IPS-18a (cell line): ENCODE data around the gene CCRL2.
"Not testable (repeated sequence)": the region's sequence is repeated elsewhere in the genome, so short reads cannot be mapped to it uniquely, and the experiment has no call there.

Source experiments
- H3K27ac ChIP-seq: one replicate; pipeline ENCODE4 v1.5.1; 2013; ENCODE audit warnings: low read length
- H3K27me3 ChIP-seq: one replicate; pipeline ENCODE4 v1.6.1; 2013; ENCODE audit warnings: mild to moderate bottlenecking, low read length; ENCODE audit not compliant: control insufficient read depth, insufficient read depth
- H3K36me3 ChIP-seq: one replicate; pipeline ENCODE4 v1.6.1; 2013; ENCODE audit warnings: low read depth, low read length; ENCODE audit not compliant: control insufficient read depth
- H3K4me1 ChIP-seq: one replicate; pipeline ENCODE4 v1.6.1; 2013; ENCODE audit warnings: low read depth, low read length; ENCODE audit not compliant: control insufficient read depth
- H3K4me3 ChIP-seq: one replicate; pipeline ENCODE4 v1.5.1; 2013; ENCODE audit warnings: low read length
- H3K9ac ChIP-seq: one replicate; pipeline ENCODE4 v1.6.1; 2013; ENCODE audit warnings: mild to moderate bottlenecking, low read length, moderate library complexity
- H3K9me3 ChIP-seq: one replicate; pipeline ENCODE4 v1.6.1; 2013; ENCODE audit warnings: low read depth, low read length; ENCODE audit not compliant: control insufficient read depth

Gene CCRL2

DNA sequence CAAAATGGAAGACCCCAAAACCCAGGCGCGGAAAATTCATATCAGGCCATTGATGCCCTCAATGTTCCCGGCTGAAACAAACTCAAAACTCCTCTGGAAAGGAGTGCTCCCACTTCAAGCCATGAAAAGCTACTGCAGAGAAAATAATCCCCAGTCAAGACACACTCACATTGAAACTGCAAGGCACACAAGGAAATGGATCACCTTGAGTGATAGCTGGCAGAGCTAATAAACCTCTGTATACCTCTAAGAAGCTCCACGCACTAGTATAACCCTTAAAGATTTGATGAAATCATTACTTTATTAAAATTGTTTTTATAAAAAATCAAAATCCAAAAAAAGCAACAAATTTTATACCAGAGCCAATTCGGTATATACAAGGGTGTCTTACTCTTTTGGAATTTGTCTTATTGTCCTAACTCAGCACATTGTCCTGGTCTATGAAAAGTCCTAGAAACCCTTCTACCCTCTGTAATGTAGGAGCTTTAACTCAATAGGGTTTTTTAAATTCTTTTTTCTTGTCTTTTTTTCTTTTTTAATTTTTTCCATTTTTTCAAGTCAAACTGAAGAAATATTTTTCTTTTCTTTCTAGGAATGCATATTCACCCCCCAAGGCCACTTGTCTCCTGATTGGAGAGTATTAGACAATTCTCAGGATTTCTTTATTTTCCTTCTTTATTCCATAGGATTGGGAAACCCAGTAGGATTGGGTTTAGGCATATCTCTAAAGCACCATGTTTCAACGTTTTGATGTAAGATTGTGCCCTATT lies 8.7 kb upstream of the CCRL2 start:
- Histone ChIP-seq H3K9me3 (no peaks in the 10 kb centered on the region), H3K9ac (no peak overlapping the region), H3K4me3 (no peak overlapping the region), H3K27ac (no peak overlapping the region), H3K27me3 (no peaks in the 10 kb centered on the region), H3K4me1 (peaks cover 7% of the 10 kb centered on the region), H3K36me3 (no peaks in the 10 kb centered on the region)

DNA sequence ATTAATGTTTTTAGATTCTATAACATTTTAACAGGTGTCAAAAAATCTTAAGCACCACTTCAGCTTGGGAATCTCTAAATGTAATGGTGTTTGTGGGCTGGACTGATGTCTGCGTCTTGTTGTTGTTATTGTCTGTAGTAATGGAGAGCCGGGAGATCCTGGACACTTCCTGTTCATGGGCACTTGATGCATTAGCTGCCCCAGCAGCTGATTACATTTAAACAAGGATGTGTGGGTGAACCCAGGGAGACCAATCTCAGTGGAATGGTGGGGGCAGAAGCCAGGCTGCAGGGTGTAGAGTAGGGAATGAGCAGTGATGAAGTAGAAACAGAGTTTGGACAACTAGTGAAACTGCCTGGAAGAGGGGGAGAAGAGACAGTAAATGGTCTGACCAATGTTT lies 8.0 kb upstream of the CCRL2 start:
- H3K9me3 ChIP-seq, result no peaks in the 10 kb centered on the region
- H3K9ac ChIP-seq, result no peak overlapping the region
- H3K36me3 ChIP-seq, result no peaks in the 10 kb centered on the region
- no peak overlapping the region for H3K27ac ChIP-seq
- H3K27me3 ChIP-seq, result no peaks in the 10 kb centered on the region
- no peak overlapping the region for H3K4me3 ChIP-seq
- H3K4me1 ChIP-seq, result no peaks in the 10 kb centered on the region

DNA sequence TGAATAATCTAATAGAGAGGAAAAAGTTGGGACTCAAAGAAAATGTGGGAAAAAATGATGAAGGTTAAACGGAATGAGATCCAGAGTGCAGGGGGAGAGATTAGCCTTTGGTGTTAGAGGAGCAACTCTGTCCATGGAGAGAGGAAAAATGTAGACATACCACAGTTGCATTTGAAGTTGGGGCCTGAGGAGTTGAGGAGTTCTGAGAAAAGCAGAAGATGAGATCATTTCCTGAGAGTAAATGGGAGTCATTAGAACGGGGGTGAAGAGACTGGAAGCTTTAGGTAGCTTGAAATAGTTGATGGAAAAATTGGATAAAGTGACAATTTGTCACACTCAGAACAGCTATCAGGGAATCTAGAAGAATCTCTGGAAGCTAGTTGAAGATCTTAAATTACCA lies 7.5 kb upstream of the CCRL2 start:
- no peak overlapping the region for H3K27ac ChIP-seq
- no peaks in the 10 kb centered on the region for H3K36me3 ChIP-seq
- no peak overlapping the region for H3K9ac ChIP-seq
- H3K27me3 ChIP-seq, result no peaks in the 10 kb centered on the region
- no peaks in the 10 kb centered on the region for H3K9me3 ChIP-seq
- no peak overlapping the region for H3K4me3 ChIP-seq
- no peaks in the 10 kb centered on the region for H3K4me1 ChIP-seq

DNA sequence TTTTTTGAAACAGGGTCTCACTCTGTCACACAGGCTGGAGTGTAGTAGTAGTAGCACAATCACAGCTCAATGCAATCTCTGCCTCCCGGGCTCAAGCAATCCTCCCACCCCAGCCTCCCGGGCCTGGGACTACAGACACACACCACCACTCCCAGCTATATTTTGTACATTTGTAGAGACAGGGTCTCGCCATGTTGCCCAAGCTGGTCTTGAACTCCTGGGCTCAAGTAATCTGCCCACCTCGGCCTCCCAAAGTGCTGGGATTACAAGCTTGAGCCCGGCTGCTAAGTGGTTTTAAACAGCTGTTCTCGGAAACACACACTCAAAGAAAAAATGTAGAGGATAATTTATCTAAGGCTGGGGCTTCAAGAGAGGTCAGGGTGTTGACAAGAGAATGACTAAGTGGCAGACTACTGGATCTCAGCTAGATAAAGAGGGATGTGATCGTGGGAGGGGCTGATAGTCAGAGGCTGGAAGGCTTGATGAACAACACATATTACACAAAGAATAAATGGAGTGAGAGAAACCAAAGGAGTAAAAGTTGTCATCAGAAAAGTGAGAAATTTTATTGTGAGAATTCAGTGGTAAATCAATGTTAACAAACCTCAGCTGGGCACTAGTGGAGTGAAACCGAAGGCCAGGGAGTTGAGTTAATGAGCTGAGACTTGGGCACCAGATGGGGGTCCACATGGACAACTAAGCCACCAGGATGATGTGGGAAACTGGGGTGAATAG lies 6.9 kb upstream of the CCRL2 start:
- no peak overlapping the region for H3K27ac ChIP-seq
- H3K4me1 ChIP-seq, result no peaks in the 10 kb centered on the region
- no peak overlapping the region for H3K4me3 ChIP-seq
- H3K9me3 ChIP-seq, result no peaks in the 10 kb centered on the region
- no peaks in the 10 kb centered on the region for H3K27me3 ChIP-seq
- H3K9ac ChIP-seq, result no peak overlapping the region
- no peaks in the 10 kb centered on the region for H3K36me3 ChIP-seq

DNA sequence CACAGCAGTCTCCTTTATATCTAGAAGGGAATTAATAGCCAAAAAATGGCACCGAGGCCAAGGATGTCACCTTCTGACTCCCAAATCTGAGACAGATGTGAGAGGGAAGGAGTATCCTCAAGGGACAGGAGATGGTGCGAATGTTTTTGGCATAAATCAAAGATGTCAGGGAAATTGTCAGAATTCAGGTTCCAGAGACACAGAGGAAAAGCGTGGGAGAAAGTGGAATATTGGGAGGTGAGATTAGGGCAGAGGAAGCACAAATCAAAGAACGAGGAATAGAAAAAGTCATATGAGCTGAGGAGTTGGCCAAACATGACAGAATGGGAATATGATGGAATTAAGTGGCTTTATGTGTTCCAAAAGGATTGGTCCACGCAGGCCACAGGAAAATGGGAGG lies 6.2 kb upstream of the CCRL2 start:
- Histone ChIP-seq H3K4me3 (no peak overlapping the region), H3K9ac (no peak overlapping the region), H3K36me3 (no peaks in the 10 kb centered on the region), H3K27me3 (no peaks in the 10 kb centered on the region), H3K4me1 (no peaks in the 10 kb centered on the region), H3K27ac (no peak overlapping the region), H3K9me3 (no peaks in the 10 kb centered on the region)

DNA sequence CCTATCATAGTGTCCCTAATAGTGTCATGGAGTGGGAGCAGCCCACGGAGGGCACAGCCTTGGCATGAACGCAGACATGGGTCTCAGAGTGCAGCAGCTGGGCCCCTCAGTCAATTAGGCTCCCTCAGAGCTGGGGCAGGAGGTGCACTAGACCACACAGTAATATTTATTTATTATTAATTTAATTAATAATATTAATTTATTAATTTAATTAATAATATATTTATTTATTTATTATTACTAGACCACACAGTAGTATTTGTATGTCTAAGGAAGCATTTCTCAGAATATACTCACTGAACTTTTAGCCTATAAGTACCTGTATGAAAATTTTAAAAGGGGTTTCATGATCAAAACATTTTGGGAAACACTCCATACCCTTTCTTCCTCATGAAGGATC lies 5.5 kb upstream of the CCRL2 start:
- H3K27ac ChIP-seq, result no peak overlapping the region
- no peak overlapping the region for H3K9ac ChIP-seq
- no peaks in the 10 kb centered on the region for H3K9me3 ChIP-seq
- H3K4me3 ChIP-seq, result no peak overlapping the region
- H3K36me3 ChIP-seq, result no peaks in the 10 kb centered on the region
- no peaks in the 10 kb centered on the region for H3K27me3 ChIP-seq
- H3K4me1 ChIP-seq, result no peaks in the 10 kb centered on the region

DNA sequence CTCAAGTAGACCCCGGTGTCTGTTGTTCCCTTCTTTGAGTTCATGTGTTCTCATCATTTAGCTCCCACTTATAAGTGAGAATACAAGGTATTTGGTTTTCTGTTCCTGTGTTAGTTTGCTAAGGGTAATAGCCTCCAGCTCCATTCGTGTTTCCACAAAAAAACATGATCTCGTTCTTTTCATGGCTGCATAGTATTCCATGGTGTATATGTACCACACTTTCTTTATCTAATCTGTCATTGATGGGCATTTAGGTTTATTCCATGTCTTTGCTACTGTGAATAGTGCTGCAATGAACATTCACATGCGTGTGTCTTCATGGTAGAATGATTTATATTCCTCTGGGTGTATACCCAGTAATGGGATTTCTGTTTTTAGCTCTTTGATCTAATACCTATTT lies 4.2 kb upstream of the CCRL2 start:
- H3K36me3 ChIP-seq, H3K9ac ChIP-seq, H3K27ac ChIP-seq, H3K4me1 ChIP-seq, H3K9me3 ChIP-seq, H3K4me3 ChIP-seq, H3K27me3 ChIP-seq: not testable (repeated sequence)

DNA sequence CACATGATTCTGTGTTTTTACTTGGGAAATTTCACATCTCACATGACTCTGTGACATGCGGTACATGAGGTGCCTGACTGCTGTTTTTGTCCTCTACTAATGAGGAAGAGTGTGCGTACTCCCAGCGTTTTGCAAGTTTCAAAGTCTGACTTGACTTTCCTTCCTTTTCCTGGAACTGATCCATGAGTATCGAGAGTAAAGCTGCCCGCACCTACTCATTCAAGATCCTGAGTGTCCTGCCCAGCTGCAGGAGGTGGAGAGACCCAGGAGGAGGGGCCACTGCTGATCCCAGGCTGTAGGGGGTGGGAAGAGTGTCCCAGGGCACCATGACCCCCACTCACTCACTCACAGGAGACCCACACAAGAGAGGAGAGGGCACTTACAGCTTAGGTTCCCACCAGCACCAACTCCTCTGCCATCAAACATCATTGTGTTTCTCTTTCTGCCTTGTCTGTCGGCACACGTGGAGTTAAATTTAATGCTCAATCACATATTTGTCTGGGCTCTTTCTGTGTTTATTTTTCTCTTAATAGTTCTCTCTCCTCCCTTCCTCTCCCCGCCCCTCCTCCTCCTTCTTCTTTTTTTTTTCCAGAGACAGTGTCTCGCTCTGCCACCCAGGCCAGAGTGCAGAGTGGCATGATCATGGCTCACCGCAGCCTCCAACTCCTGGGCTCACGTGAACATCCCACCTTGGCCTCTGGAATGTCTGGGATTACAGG lies 1.6 kb upstream of the CCRL2 start:
- no peak overlapping the region for H3K4me3 ChIP-seq
- H3K9me3 ChIP-seq, result no peaks in the 10 kb centered on the region
- H3K9ac ChIP-seq, result no peak overlapping the region
- no peaks in the 10 kb centered on the region for H3K27me3 ChIP-seq
- no peak overlapping the region for H3K27ac ChIP-seq
- no peaks in the 10 kb centered on the region for H3K4me1 ChIP-seq
- no peaks in the 10 kb centered on the region for H3K36me3 ChIP-seq

DNA sequence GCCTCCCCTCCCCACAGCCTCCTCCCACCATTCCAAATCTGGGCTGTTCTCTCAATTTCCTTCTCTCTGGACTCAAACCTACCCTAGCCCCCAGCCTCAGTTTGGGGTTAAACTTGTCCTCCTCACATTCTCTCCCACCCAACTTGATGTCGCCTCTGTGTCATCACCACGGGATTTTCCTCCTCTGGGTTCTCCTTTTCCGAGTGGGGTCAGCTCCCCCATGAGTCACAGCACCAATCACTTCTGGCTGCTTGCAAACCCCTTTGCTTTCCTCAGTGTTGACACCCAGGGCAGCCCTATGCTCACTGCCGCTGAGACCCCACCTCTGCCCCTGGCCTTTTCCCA lies 644 bp upstream of the CCRL2 start:
- Histone ChIP-seq H3K27me3 (no peaks in the 10 kb centered on the region), H3K9me3 (no peaks in the 10 kb centered on the region), H3K9ac (no peak overlapping the region), H3K36me3 (no peaks in the 10 kb centered on the region), H3K27ac (no peak overlapping the region), H3K4me1 (no peaks in the 10 kb centered on the region), H3K4me3 (no peak overlapping the region)

DNA sequence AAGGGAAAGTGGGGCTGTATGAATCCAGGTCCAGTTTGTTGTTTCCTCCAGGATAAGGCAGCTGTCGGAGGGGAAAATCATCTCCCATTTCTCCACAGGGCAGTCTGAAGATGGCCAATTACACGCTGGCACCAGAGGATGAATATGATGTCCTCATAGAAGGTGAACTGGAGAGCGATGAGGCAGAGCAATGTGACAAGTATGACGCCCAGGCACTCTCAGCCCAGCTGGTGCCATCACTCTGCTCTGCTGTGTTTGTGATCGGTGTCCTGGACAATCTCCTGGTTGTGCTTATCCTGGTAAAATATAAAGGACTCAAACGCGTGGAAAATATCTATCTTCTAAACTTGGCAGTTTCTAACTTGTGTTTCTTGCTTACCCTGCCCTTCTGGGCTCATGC lies 911 bp downstream of the CCRL2 start:
- H3K27ac ChIP-seq, result no peak overlapping the region
- no peaks in the 10 kb centered on the region for H3K27me3 ChIP-seq
- no peaks in the 10 kb centered on the region for H3K4me1 ChIP-seq
- H3K36me3 ChIP-seq, result no peaks in the 10 kb centered on the region
- no peak overlapping the region for H3K9ac ChIP-seq
- H3K4me3 ChIP-seq, result no peak overlapping the region
- H3K9me3 ChIP-seq, result no peaks in the 10 kb centered on the region

DNA sequence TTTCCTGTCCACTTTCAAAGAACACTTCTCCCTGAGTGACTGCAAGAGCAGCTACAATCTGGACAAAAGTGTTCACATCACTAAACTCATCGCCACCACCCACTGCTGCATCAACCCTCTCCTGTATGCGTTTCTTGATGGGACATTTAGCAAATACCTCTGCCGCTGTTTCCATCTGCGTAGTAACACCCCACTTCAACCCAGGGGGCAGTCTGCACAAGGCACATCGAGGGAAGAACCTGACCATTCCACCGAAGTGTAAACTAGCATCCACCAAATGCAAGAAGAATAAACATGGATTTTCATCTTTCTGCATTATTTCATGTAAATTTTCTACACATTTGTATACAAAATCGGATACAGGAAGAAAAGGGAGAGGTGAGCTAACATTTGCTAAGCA lies 1.8 kb downstream of the CCRL2 start:
- H3K4me3 ChIP-seq, result no peak overlapping the region
- H3K9ac ChIP-seq, result no peak overlapping the region

More for the DNA sequence above, 1.8 kb downstream of the CCRL2 start:
- no peaks in the 10 kb centered on the region for H3K4me1 ChIP-seq
- H3K27me3 ChIP-seq, result no peaks in the 10 kb centered on the region
- H3K27ac ChIP-seq, result no peak overlapping the region
- H3K9me3 ChIP-seq, result no peaks in the 10 kb centered on the region
- H3K36me3 ChIP-seq, result no peaks in the 10 kb centered on the region
